GM18498 (cell line): ENCODE results near the gene CHST11.

ENCODE experiments used
- ATAC-seq: cut with Tn5 transposase; IDR thresholded peaks from one replicate; pipeline ENCODE4 v1.9.1; 2021; ENCODE audit warnings: mild to moderate bottlenecking, moderate library complexity; ENCODE audit not compliant: unreplicated experiment

CHST11 gene

DNA sequence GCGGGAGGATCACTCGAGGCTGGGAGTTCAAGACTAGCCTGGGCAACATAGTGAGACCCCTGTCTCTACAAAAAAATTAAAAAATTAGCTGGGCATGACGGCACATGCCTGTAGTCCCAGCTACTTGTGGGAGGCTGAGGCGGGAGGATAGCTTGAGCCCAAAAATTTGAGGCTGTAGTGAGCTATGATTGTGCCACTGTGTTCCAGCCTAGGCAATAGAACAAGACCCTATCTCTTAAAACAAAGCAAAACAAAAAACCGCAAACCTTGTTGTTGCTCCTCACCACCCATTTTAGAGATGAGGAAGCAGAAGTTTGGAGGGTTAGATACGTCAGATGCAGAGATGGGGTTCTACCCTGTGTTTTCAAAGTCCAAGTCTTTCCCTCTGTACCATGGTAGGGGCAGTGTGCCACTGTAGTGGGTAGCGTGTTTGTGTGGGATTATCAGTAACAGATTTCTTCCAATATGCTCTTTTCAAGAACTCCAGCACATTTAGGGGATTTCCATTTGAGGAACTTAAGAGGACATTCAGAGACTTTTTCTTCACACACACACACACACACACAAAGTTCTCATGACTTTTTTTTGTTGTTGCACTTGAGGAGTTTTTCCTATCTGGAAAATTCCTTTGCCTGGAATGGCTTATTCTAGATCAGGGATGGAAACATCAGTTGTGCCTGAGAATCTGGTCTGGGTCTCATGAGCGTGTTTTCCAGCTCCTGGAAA is 186.5 kb downstream of the CHST11 start:
- ATAC-seq: no peak

DNA sequence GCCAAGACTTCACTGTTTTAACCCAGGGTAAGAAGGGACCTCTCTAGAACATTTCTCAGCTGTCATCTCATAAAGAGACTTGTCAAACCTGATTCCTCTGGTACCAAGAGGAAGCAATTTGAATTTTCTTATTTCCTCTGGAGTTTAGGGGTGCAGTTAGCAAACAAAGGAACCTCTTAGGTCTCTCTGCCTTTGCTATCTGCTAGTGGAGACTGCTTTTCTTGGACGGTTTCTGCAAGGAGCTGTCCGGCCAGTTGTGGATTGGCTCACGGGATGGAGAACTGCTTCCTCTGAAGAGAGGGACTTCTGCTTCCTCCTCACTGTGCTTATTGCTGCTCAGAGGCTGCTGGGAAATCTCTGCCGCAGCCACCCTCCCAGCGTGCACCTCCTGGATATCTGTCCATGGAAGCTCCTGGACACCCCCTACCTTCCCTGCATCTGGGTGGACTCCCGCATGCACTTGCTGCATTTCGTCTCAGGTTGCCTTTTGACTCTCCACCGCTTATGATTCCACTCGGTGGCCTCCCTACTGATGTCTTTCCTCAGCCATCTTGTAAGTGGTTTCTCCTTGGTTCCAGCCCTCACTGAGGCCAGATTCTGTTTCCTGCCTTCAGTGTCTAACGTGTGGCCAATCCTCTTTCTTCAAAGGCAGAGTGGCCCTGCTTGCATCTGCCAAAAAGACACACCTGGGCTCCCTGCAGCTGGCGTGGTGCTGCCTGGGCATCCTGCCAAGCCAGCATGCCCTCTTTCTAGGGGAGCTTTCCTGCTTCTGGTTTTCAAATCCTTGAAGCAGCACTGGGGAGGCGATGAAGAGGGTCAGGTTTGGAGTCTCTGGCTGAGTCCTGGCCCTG is 187.3 kb downstream of the CHST11 start:
- no peak for ATAC-seq

DNA sequence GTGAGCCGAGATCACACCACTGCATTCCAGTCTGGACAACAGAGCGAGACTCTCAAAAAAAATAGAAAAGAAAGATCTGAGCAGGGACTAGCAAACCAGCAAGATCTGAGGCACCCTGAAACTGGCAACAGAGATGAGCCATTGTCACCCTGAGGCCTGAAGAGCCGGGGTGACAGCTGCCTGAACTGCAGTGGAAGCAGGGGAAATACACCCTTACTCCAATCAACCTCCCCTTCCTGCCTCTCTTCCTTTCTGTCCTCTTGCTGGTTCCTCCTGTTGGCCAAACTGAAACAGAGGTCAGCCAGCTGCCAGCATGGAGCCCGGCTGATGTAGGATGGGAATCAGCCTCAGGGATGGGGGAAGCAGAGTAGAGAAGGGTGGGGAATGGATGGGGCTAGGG is 192.0 kb downstream of the CHST11 start:
- ATAC-seq: no peak

DNA sequence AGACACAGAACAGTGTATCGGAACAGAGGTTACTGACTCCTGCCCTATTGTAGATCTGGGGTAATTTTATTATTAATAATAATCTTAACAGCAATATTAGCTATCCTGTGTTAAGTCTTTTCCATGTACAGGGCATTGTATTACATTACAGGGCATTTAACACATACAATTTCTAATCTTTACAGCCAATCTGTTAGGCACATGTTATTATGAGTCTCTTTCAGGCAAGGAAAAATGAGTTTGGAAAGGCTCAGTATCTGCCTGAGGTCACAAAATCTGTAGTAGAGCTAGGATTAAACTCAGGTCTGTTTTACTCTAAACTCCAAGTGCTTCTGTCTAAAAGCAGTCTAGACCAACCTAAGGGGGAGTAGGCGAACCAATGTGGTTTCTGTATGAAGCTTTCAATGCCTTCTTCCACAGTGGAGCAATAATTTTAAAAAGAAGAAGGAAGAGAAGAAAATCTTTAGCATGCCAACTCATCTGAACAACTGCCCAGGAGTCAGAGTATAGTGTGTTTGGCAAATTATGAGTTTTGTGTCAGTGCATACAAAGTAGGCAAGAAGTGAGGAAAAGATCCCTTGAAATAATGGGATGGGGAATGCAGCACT is 192.6 kb downstream of the CHST11 start:
- ATAC-seq: no peak

DNA sequence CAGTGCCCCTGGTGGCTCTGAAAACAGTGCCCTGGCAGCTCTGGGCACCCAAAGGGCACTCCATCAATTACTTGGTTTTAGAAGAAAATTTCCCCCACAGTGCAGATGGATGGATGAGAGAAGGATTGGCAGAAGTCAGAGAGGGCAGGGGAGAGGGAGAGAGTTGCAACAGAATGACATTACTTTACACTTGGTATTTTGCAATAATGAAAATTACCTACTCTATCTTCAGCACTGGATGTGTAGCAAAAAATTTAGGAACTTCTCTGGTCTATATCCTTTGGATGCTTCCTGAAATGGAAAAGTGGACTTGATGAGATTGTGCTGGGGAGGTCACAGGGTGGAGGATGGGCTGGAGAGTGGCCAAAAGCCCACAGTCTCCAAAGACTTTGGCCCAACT is 193.2 kb downstream of the CHST11 start:
- ATAC-seq: no peak

DNA sequence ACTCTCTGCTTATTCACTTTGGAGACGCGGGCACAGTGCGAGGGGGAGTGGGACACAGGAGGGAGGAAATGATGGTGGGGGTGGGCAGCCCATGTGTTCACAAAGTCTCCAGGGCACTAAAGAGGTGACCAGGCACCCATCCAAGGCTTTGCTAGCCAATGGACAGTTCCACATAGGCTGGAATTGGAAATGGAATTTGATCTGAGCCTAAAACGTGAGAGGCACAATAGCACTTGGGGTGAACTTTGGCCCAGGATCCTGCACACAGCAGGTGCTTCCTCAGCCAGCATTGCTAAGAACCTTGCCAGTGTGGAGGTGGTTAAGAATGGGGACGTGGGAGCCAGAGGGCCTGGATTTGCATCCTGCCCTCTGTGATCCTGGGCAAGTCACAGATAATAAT is 193.8 kb downstream of the CHST11 start:
- no peak for ATAC-seq

DNA sequence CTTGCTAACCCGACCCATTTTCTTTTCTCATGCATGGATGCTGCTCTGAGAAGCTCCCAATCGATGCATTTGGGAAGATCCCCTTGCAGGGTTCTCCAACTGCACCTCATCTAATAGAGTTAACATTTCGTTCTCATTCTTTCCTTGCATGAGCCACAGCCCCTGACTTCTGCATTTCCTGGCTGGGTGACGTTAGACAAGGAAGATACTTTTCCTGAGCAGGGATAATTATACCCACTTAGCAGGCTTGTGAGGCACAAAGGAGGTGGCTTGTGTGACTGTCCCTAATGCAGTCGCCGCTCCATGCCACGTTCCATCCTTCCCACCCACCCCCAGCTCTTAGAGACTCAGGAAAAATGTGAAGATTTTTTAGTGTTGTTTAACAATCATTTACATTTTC is 195.1 kb downstream of the CHST11 start:
- ATAC-seq: no peak

DNA sequence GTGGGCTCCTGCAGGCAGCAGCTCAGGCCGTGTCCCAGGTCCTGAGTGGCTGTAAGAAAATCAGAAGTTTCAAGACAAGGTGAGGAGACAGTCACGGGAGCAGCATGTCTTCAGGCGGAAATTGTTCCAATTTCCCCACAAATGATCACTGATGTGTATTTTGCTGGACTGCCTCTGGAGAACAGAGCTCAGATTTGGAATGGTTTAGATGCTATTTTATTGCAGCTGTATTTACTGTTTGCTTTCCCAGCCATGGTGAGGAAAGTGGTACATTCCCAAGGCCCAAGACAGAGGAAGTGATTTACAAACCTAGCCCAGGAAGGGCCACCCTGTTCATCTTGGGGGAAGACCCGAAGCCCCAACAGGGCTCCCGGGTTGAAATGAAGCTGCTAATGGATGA is 195.6 kb downstream of the CHST11 start:
- ATAC-seq: no peak

DNA sequence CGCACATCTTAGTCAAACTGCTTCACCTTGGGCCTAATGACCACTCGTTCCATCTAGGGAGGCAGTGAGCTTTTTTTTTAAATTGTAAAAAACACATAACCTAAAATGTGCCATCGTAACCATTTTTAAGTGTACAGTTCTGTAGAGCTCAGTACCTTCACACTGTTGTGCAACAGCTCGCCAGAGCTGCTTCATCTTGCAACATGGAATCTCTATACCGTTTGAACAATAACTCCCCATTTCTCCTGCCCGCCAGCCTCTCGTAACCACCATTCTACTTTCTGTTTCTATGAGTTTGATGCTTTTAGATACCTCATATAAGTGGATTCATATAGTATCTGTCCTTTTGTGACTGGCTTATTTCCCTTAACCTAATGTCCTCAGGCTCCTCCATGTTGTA is 196.2 kb downstream of the CHST11 start:
- ATAC-seq: no peak

DNA sequence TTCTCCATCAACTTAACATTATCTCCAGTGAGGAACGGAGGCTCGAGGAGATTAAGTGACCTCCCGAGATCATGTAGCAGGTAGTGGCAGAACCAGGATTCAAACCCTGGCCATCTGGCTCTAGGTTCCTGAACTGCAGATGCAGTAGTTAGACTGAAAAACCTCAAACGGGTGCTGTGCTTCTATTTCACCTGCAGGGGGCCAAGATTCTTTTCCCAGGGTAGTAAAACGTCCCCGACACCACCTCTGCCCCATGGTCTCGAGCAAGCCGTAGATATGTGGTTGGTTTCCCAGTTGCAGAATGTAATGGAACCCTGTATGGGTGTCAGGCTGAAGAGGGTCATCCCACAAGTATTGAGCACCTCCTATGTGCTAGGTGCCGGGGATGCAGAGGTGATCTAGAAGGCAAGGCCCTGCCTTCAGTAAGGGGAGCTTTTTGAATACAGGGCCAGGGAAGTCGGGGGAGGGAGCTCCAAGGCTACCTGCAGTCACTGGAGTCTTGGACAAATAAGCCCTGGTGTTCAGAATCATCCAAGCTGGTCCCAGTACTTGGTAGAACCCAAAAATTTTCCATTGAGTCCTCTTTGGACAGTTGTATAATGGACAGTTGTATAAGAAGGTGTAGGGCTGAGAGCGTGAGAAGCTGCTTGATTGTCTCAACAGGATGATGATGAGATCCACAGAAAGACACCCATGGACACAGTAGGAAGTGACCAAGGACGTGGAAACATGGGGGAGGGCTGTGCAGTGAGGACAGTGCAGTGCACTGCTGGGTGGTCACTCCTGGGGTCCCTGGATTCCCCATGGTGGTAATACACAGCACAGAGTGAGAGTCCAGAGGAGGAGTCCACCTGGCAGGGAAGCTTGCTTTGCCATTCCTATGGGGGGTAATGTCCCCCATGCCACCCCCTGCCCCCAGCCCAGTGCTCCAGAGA is 197.2 kb downstream of the CHST11 start:
- ATAC-seq: no peak

DNA sequence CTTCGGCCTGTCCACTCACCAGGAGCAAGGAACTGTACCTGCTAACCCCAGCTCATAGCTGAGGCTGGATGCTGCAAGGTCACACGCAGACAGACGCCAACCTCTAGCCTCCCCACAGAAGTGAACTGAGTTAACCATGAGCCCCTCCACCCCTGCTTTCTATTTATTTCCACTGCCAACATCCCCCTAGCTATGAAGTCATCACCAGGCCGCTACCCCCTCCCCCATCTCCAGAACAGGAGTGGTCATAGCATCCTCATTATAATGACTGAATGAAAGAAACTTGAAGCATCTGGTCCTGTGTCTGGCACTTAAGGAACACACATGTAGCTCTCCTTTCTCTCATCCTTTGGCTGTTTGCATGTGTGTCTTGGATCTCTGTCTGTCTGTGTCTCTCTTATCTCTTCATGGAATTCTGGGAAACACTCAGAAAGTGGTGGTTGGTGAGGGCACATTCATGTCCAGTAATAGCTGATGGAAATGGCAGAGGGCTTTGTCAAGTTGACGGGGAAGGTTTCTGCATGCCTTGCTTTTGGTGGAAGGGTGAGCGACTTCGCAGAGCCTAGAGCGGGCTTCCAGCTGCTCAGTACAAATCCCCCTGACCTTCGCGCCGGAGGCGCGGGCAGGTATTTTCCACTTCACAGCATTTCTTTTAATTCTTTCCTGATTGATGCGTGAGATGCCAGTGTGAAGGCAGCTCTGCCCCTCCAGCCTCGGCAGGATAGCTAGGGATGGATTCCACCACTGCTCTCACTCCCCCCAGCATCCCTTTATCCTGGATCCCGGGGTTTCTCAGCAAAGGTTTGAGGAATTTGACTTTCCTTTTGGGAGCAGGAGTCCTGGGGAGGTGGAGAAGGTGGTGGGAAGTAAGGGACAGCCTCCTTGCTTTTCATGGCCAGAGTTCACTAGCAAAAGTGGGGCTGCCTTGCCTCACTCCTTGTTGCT is 198.2 kb downstream of the CHST11 start:
- ATAC-seq: no peak

DNA sequence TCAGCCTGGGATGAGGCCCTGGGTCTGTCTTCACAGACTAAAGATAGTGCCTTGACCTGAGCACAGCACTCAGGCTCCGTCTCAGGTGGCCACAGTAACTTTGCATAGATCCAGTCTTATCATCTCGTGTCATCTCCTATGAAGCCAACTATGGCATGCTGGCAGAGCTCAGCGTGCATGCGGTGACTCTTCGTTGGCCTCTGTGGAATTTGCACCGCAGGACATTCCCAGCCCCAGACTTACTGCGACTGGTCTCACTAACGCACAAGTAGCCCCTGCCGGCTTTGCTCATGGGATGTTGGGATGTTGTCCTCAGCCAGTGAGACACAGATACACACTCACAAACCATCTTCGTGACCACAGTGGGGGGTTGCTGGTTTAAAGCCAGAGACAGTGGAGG is 199.6 kb downstream of the CHST11 start:
- ATAC-seq: no peak

DNA sequence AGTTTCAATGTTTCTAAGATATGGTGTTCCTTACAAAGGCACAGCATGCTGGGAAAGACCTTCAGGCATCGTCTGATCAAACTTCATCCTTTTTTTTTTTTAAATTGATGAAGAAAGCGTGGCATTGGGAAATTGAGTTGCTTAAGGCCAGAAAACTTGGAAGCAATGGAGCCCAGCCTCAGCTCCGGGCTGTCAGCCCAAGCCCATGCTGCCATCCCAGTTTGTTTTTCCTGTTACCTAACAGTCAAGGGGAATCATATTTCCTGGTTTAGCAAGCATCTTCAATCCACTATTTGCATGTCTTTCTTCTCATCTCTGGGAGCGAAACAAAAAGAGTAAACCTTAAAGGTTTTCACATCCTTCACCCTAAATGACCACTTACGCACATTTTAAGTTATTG is 200.2 kb downstream of the CHST11 start:
- ATAC-seq: no peak

DNA sequence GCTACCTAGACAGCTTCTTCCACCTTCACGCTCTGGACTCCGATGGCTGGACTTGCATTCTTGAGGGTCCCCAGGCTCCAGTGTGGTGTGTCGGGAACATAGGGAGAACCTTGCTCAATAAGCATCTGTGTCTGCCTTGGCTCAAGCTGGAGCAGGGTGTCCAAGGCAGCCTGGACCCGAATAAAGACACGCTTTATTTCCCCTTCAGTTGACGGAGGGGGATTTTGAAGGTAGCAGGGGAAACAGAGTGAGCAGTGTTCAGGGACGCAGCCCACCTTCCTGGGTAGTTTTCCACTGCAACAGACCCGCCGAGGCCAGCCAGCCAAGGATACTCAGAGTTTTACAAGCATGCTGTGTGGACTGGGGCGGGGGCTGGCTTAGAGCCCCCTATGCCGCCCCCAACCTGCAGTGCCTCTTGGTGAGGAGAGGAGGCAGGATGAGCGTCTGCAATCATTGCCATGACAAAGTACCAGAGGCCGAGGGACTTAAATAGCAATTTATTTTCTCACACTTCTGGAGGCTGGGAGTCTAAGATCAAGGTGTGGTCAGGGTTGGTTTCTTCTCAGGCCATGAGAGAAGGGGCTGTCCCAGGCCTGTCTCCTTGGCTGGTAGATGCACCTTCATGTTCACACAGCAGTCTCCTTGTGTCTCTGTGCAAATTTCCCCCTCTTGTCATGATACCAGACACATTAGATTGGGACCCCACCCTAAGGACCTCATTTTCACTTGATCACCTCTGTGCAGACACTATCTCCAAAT is 201.2 kb downstream of the CHST11 start:
- ATAC-seq: no peak

DNA sequence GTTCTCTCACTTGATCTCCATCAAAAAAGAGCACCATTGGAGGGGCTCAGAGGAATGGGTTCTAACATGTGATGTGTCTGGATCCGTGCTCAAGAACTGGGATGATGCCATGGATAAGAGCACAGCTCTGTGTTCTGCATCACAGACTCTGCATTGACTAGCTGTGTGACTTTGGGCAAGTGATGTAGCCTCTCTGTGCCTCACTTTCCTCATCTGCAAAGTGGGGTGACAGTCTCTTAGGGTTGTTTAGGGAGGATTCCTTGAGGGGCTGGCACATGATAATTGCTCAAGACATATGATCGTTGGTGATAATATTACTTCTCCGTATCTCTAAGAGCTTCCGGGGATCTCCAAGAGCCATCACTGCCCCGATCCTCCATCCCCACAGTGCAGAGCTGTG is 202.3 kb downstream of the CHST11 start:
- no peak for ATAC-seq

DNA sequence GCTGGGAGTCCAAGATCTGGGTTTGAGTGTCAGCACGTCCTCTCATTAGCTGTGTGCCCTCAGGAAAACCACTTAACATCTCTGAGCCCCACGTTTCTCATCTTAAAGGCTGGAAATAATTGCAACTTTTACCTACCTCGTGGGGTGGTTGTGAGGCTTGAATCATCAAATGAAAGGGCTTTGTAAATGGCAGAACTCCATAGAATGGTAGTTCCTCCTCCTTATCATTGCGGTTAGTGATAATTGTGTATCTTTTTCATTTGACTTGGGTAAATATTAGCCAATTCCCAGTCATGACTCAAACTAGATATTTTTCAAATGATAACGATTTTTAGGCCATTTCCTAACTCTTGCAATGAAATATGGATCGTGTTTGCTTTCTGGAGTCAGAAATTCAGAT is 205.5 kb downstream of the CHST11 start:
- no peak for ATAC-seq

DNA sequence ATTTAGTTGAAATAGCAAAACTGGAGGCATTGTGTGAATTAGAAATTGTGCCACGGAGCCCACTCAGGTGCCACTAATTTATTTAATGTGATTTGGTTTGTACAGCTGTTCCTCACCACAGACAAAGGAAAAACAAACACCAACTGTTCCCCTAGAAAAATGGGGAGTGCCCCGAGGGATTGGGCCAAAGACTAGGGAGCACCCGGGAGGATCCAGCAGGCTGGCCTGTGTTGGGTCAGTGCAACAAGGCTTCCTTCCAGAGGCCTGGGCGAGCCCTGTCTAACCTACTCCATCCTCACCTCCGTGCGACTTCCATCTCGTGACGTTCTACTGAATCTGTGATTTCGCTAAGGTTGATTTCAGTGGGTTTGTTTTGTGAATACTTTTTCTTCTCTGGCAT is 206.2 kb downstream of the CHST11 start:
- no peak for ATAC-seq

DNA sequence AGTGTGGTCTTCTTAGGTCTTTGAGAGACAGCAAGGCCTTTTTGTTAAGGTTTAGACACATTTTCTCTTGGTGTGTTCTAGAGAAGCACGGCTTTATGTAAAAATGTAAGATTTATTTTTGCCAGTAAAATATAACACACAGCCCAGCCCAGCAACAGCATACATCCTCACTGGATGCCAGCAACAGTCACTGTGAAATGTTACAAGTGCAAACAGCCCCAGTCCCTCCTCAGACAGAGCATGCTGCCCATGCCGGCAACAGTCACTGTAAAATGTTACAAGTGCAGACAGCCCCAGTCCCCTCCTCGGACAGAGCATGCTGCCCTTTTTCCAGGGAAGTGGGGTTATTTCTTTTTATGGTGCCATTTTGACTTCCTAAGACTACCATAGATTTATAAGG is 207.6 kb downstream of the CHST11 start:
- ATAC-seq: no peak

DNA sequence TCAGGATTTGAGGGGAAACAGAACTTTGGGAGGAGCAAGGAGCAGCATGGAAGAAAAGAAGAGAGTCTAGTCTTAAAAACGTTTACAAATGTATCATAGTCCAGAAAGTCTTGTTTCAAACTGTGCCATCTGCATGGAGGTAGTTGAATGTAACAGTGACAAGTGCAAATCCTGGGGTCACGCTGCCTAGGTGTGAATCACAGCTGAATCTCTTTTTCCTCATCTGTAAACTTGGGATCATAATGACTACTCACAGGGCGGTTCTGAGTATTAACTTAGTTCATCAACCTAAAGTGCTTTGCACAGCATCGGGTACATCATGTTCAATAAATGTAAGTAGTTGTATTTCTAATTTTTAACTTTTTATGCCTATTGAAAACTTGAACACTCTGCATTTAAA is 208.5 kb downstream of the CHST11 start:
- no peak for ATAC-seq
